Cardiac fibroblast (primary cell): ENCODE measurements around the gene MESP1.

ENCODE experiments used
- DNase-seq, 2 donors: peaks; one replicate each; pipeline versions ENCODE4 v3.0.0 to v3.0.0-alpha.2; 2010; ENCODE audit warnings: low read depth in 2 of 2
- H3K4me3 ChIP-seq, 2 donors: replicated peaks in 1 of 2; 1 replicate in 1 of 2; 2 replicates in 1 of 2; pipeline ENCODE4 v1.5.1; 2011; ENCODE audit warnings: low read depth in 2 of 2, low read length in 2 of 2, mild to moderate bottlenecking in 2 of 2, moderate library complexity in 1 of 2
- TF ChIP-seq, protein P1 (sequence below): IDR thresholded peaks from one replicate; pipeline ENCODE4 v1.5.1; 2011; ENCODE audit warnings: low read depth, mild to moderate bottlenecking, low read length, inconsistent platforms

MESP1 gene

DNA sequence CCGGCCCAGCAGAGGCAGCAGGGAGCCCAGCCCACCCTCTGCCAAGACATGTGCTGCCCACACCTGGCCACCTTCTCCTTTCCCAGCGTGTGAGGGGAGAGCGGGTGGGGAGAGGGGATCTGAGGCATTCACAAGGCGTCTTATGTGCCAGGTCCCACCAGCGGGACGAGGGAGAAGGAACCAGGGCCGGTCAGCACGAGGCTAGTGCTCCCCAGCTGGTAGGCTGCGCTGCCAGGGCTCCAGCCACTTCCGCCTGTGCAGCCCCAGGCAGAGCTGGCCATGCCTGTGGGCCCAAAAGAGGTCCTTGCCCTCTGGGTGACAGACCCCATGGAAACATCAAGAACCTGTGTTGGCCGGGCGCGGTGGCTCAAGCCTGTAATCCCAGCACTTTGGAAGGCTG lies 5.9 kb downstream of the MESP1 start:
- H3K4me3 ChIP-seq, result no peak overlapping the region
- no peak for DNase-seq
- TF ChIP-seq, protein P1, sequence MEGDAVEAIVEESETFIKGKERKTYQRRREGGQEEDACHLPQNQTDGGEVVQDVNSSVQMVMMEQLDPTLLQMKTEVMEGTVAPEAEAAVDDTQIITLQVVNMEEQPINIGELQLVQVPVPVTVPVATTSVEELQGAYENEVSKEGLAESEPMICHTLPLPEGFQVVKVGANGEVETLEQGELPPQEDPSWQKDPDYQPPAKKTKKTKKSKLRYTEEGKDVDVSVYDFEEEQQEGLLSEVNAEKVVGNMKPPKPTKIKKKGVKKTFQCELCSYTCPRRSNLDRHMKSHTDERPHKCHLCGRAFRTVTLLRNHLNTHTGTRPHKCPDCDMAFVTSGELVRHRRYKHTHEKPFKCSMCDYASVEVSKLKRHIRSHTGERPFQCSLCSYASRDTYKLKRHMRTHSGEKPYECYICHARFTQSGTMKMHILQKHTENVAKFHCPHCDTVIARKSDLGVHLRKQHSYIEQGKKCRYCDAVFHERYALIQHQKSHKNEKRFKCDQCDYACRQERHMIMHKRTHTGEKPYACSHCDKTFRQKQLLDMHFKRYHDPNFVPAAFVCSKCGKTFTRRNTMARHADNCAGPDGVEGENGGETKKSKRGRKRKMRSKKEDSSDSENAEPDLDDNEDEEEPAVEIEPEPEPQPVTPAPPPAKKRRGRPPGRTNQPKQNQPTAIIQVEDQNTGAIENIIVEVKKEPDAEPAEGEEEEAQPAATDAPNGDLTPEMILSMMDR, result no peak

DNA sequence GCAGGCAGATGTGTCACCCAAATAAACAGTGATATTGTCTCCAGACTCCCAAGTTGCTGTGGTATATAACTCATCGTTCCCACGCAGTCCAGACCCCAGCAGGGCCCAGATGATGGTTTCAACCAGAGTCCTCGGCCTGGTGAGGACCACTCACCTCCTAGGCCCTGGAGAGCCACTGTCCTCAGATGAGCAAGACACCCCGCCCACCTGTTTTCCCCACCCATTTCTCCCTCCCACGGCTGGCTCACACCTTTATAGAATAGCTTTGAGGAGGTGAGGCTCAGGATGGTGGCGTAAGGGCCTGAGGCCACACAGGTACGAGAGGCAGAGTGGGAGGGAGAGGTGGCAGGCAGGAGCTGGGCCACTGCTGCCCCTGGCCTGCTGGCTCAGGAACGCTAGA lies 7.5 kb downstream of the MESP1 start:
- no peak overlapping the region for H3K4me3 ChIP-seq
- TF ChIP-seq, protein P1, result no peak
- no peak for DNase-seq

DNA sequence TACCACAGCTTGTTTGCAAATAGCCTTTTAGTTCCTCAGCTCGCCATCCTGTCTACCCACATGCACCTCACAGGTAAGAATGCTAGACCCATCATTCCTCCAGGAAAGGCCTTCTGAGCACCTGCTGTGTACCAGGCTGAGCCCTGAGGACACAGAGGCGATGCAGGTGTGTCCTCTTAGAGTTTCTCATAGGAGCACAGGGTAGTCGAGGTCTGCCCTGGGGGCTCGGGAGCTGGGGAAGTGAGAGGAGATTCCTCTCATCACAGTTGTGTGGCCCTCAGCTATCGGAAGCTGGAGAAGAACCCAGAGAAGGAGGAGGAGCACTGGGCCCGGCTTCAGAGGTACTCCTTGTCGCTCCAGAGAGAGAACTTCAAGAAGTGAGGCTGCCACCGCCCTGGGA lies 8.0 kb downstream of the MESP1 start:
- H3K4me3 ChIP-seq, result no peak overlapping the region
- DNase-seq, result no peak
- TF ChIP-seq, protein P1, result no peak

DNA sequence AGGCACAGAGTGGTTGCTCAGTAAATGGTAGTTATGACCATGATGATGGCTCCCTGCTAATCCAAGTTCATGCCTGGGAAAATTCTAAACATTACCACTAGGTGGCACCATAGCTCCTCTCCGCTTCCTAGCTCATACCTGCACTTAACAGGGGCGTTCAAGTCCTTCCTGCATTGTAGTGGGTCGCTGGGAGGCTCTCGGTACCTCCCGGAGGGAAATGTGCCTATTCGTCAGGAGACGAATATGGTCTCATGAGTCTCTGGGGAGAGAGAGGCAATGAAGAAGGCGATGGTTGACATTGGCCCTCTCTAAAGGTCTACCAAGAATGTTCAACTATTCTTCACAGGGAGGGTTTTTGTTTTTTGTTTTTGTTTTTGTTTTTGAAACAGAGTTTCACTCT lies 10.9 kb downstream of the MESP1 start:
- DNase-seq, result peak; percentile 82 to 83
- TF ChIP-seq, protein P1, result peak; percentile 83
- H3K4me3 ChIP-seq, result no peak overlapping the region

DNA sequence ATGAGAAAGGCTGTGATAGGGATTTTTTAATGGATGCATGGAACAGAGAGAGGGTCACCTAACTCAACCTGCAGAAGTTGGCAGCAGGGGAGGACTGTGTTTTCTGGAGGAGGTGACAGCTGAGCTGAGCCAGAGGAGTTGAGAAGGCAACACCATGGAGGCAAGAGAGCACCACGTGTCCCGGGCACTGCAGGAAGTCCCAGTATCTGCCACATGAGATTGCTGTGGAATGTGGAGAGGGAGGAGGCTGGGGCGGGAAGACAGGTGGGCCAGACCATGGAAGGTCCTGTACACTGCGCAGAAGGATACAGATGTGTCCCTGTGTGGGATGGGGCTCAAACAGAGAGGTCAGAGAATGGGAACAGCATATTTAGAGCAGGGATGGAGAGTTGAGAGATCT lies 15.3 kb downstream of the MESP1 start:
- TF ChIP-seq, protein P1, result no peak
- DNase-seq, result no peak
- H3K4me3 ChIP-seq, result no peak overlapping the region

DNA sequence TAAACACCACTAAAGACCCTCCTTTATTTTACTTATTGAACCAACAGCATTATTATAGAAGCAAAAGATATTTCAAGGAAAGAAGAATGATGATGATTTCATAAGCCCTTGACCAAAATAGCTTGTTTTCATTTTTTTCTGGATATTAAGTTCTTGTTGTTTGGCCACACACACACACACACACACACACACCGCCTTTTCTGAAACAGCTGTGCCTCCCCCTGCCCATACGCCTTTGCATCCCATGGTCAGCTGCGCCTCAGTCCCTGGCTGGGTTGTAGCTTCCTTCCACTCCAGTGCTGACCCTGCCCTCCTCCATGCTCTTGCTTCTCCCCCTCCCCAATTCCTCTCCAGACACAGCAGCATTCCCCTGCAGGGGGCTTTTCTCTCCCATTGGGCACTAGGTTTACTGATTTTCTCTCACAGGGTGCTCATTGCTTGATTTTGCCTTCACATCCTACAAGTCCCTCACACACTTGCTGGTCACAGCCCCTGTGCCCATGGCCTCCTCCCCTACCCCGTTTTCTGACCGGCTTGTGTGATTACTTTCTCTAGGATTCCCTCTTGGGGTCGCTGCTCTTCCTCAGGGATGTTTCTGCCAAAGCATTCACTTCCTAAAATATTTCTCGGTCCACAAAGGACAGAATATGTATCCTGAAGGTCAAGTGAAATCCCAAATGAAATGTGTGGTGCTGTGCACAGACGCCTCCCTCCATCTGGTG lies 18.4 kb downstream of the MESP1 start:
- no peak overlapping the region for H3K4me3 ChIP-seq
- no peak for DNase-seq
- TF ChIP-seq, protein P1, result no peak

DNA sequence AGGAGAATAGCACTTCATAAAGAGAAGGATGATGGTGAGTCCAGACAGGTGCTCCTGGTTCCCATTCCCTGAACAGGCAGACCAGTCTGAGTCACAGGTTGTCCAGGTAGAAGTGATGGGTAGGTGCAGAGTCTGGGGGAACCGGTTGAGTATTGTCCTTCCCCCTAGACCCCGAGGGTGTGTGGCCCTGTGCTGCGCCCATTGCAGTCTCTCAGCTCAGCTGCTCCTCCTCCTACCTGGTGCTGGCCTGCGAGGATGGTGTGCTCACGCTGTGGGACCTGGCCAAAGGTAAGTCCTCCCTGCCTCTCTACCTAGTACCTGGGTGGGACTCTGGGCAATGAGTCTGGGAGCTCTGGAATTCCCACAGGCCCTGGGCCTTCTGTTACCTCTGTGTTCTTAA lies 19.8 kb downstream of the MESP1 start:
- DNase-seq, result no peak
- H3K4me3 ChIP-seq, result no peak overlapping the region
- TF ChIP-seq, protein P1, result no peak
